CD14-positive monocyte (primary cell): ENCODE measurements around the gene CD80. TPM values are rescaled to one million over a fixed set of nuclear protein-coding genes. Genes with fewer than 3 reads are reported as not detected.
A peak's percentile ranks its signal among the peaks of the same experiment; 100 is the strongest.

ENCODE experiments used
- DNase-seq, 3 donors: peaks; one replicate each; pipeline ENCODE4 v3.0.0-alpha.2; 2011 to 2022
- H2AFZ ChIP-seq: 2 replicates; pipeline ENCODE4 v1.6.0; 2012; ENCODE audit warnings: mild to moderate bottlenecking, low read depth, low read length, inconsistent platforms; ENCODE audit not compliant: insufficient read depth, poor library complexity, severe bottlenecking
- H3K27ac ChIP-seq, 2 donors: 1 replicate in 1 of 2; 2 replicates in 1 of 2; pipeline ENCODE4 v1.5.1; 2012 to 2013; ENCODE audit warnings: low read length in 2 of 2, control low read depth in 1 of 2, inconsistent platforms in 1 of 2, low read depth in 1 of 2, mild to moderate bottlenecking in 1 of 2
- H3K27me3 ChIP-seq, 2 donors: one replicate each; pipeline versions ENCODE4 v1.6.0 to v1.6.1; 2011 to 2013; ENCODE audit warnings: low read length in 2 of 2; ENCODE audit not compliant: control insufficient read depth in 2 of 2, insufficient read depth in 2 of 2
- H3K36me3 ChIP-seq, 2 donors: replicated peaks in 1 of 2; 1 replicate in 1 of 2; 2 replicates in 1 of 2; pipeline versions ENCODE4 v1.5.1 to v1.6.1; 2012 to 2013; ENCODE audit warnings: low read length in 2 of 2, control low read depth in 1 of 2, inconsistent platforms in 1 of 2, mild to moderate bottlenecking in 1 of 2; ENCODE audit not compliant: insufficient read depth in 2 of 2, control insufficient read depth in 1 of 2
- H3K4me1 ChIP-seq, 2 donors: 1 replicate in 1 of 2; 2 replicates in 1 of 2; pipeline versions ENCODE4 v1.5.1 to v1.6.1; 2012 to 2013; ENCODE audit warnings: low read length in 2 of 2, control low read depth in 1 of 2, inconsistent platforms in 1 of 2, mild to moderate bottlenecking in 1 of 2, moderate library complexity in 1 of 2; ENCODE audit not compliant: insufficient read depth in 2 of 2, control insufficient read depth in 1 of 2
- H3K4me2 ChIP-seq: replicated peaks from 2 replicates; pipeline ENCODE3; 2012; ENCODE audit warnings: low read length, moderate library complexity, mild to moderate bottlenecking; ENCODE audit not compliant: poor library complexity, severe bottlenecking; ENCODE audit errors: extremely low read depth
- H3K4me3 ChIP-seq, 3 experiments: fragments of 200-600 bp in 1 of 3; sonication (generic) in 1 of 3; replicated peaks in 1 of 3; 1 replicate in 2 of 3; 2 replicates in 1 of 3; pipeline ENCODE4 v1.5.1; 2011 to 2013; ENCODE audit warnings: low read length in 3 of 3, mild to moderate bottlenecking in 3 of 3, control low read depth in 2 of 3, low read depth in 2 of 3, inconsistent platforms in 1 of 3, moderate library complexity in 1 of 3
- H3K79me2 ChIP-seq: 2 replicates; pipeline ENCODE4 v1.6.0; 2012; ENCODE audit warnings: mild to moderate bottlenecking, control low read depth, inconsistent platforms, low read length, moderate library complexity; ENCODE audit not compliant: insufficient read depth
- H3K9ac ChIP-seq: 2 replicates; pipeline ENCODE4 v1.6.0; 2017; ENCODE audit warnings: low read length, mild to moderate bottlenecking; ENCODE audit not compliant: insufficient read depth, poor library complexity, severe bottlenecking
- H3K9me3 ChIP-seq, 2 donors: replicated peaks in 1 of 2; 1 replicate in 1 of 2; 2 replicates in 1 of 2; pipeline versions ENCODE4 v1.5.1 to v1.6.1; 2012 to 2013; ENCODE audit warnings: low read length in 2 of 2, control low read depth in 1 of 2; ENCODE audit not compliant: control insufficient read depth in 1 of 2, insufficient read depth in 1 of 2
- H4K20me1 ChIP-seq: 2 replicates; pipeline ENCODE4 v1.6.0; 2012; ENCODE audit warnings: mild to moderate bottlenecking, low read length, control low read depth, moderate library complexity; ENCODE audit not compliant: insufficient read depth
- H3K27ac Mint-ChIP-seq, 7 donors: one replicate each; pipeline ENCODE4 v1.8.0; 2020; ENCODE audit warnings: mild to moderate bottlenecking in 7 of 7, mixed read lengths in 7 of 7, moderate library complexity in 6 of 7, inconsistent platforms in 2 of 7
- H3K27me3 Mint-ChIP-seq, 3 donors: one replicate each; pipeline ENCODE4 v1.8.0; 2021 to 2022; ENCODE audit warnings: low read depth in 3 of 3, mild to moderate bottlenecking in 3 of 3, mixed read lengths in 3 of 3, moderate library complexity in 3 of 3, inconsistent platforms in 1 of 3
- H3K36me3 Mint-ChIP-seq, 2 donors: one replicate each; pipeline ENCODE4 v1.8.0; 2020; ENCODE audit warnings: mixed read lengths in 2 of 2, inconsistent platforms in 1 of 2, mild to moderate bottlenecking in 1 of 2
- H3K4me1 Mint-ChIP-seq: one replicate; pipeline ENCODE4 v1.8.0; 2020; ENCODE audit warnings: mild to moderate bottlenecking, mixed read lengths
- H3K4me3 Mint-ChIP-seq, 2 donors: one replicate each; pipeline ENCODE4 v1.8.0; 2020; ENCODE audit warnings: mild to moderate bottlenecking in 2 of 2, mixed read lengths in 2 of 2, moderate library complexity in 1 of 2
- H3K9me3 Mint-ChIP-seq, 7 donors: one replicate each; pipeline ENCODE4 v1.8.0; 2020 to 2022; ENCODE audit warnings: mixed read lengths in 7 of 7, mild to moderate bottlenecking in 6 of 7, moderate library complexity in 6 of 7, inconsistent platforms in 2 of 7
- CTCF ChIP-seq: fragments of 200-600 bp; IDR thresholded peaks from one replicate; pipeline ENCODE4 v1.8.0; 2022; ENCODE audit warnings: antibody characterized with exemption, mild to moderate bottlenecking
- WGBS: methylation state at CpG from one replicate; pipeline ENCODE4 v1.1.5; 2013; ENCODE audit warnings: missing lambda C conversion rate; ENCODE audit not compliant: insufficient coverage; 5-methylcytosine and 5-hydroxymethylcytosine counted together
- intact Hi-C, 2 donors: fragments of 100-400 bp; cut with micrococcal nuclease; formaldehyde crosslinking; loops; one replicate each; pipeline versions ENCODE4 v1.15.0 to v1.15.1; 2023
- polyA plus RNA-seq, 3 donors: library from polyadenylated mRNA; depleted of rRNA in 1 of 3; unstranded in 2 of 3; stranded (reverse) in 1 of 3; fragments of 300-500 nt in 2 of 3; fragments of >200 nt in 1 of 3; fragmentation: Illumina TruSeq in 2 of 3; gene quantifications; 1 replicate in 2 of 3; 2 replicates in 1 of 3; pipeline ENCODE4 v1.2.3, GENCODE V29; 2012 to 2021

CD80 gene
- polyA plus RNA-seq, 3 donors = 0.47 to 0.87 (median 0.47) TPM

GRCh38 chr3:119558626-119559317, 642 bp downstream of the CD80 start:
- H3K27me3 ChIP-seq = no peaks in the 10 kb centered on the region
- WGBS = 71% methylated on average over 1 of the region's 9 CpGs
- H3K4me2 ChIP-seq = peak overlapping the region; percentile 3

GRCh38 chr3:119557877-119558269, 1.5 kb downstream of the CD80 start:
- Histone ChIP-seq H2AFZ (no peak overlapping the region), H3K36me3 (no peaks in the 10 kb centered on the region), H3K4me1 (peaks cover 49 to 51% of the 10 kb centered on the region in 2 donors), H3K4me2 (no peak overlapping the region), H3K9me3 (no peaks in the 10 kb centered on the region), H3K4me3 (no peak overlapping the region), H3K27ac (no peak overlapping the region), H4K20me1 (no peaks in the 10 kb centered on the region), H3K79me2 (no peaks in the 10 kb centered on the region), H3K27me3 (no peaks in the 10 kb centered on the region), H3K9ac (no peak overlapping the region)
- H3K27me3 Mint-ChIP-seq = peaks cover 0 to 2% (median 0%) of the 10 kb centered on the region in 3 donors
- no peak for TF ChIP-seq CTCF
- no peaks in the 10 kb centered on the region for H3K36me3 Mint-ChIP-seq
- intact Hi-C loops = no loop called here
- no peak for DNase-seq
- peak overlapping the region in 2 of 7 donors; percentile 15 to 31 for H3K27ac Mint-ChIP-seq
- no peaks in the 10 kb centered on the region for H3K9me3 Mint-ChIP-seq
- peaks cover 57% of the 10 kb centered on the region for H3K4me1 Mint-ChIP-seq
- H3K4me3 Mint-ChIP-seq = no peak overlapping the region
- no CpG with 5 or more reads among the region's 3 CpGs for WGBS

More at GRCh38 chr3:119558626-119559317, 642 bp downstream of the CD80 start:
- intact Hi-C loops = no loop called here
- H3K4me1 ChIP-seq = peaks cover 49 to 51% of the 10 kb centered on the region in 2 donors
- no peaks in the 10 kb centered on the region for H3K36me3 ChIP-seq
- no peak overlapping the region for H3K4me3 ChIP-seq
- H3K9me3 ChIP-seq = no peaks in the 10 kb centered on the region
- Mint-ChIP-seq H3K27ac (peak overlapping the region; percentile 85 to 95 (median 90)), H3K4me3 (peak overlapping the region in 1 of 2 donors; percentile 12), H3K27me3 (peaks cover 0 to 2% (median 0%) of the 10 kb centered on the region in 3 donors), H3K36me3 (peaks cover 0 to 1% of the 10 kb centered on the region in 2 donors), H3K9me3 (no peaks in the 10 kb centered on the region), H3K4me1 (peaks cover 57% of the 10 kb centered on the region)
- H4K20me1 ChIP-seq = no peaks in the 10 kb centered on the region
- no peaks in the 10 kb centered on the region for H3K79me2 ChIP-seq
- H2AFZ ChIP-seq = peak overlapping the region; percentile 66
- peak overlapping the region; percentile 9 for H3K9ac ChIP-seq
- H3K27ac ChIP-seq = peak overlapping the region; percentile 68 to 84
- no peak for TF ChIP-seq CTCF
- no peak for DNase-seq
